ENCODE measurements around the gene GRID1. TPM values are rescaled to one million over a fixed set of nuclear protein-coding genes. Genes with fewer than 3 reads are reported as not detected.

Gene GRID1
- total and polyA plus RNA-seq, 9 of the 15 experiments (the other 6 are each of a cell fraction or from before 2014, with no cell fraction given): 0.01 to 7.2 (median 1.2) TPM

DNA sequence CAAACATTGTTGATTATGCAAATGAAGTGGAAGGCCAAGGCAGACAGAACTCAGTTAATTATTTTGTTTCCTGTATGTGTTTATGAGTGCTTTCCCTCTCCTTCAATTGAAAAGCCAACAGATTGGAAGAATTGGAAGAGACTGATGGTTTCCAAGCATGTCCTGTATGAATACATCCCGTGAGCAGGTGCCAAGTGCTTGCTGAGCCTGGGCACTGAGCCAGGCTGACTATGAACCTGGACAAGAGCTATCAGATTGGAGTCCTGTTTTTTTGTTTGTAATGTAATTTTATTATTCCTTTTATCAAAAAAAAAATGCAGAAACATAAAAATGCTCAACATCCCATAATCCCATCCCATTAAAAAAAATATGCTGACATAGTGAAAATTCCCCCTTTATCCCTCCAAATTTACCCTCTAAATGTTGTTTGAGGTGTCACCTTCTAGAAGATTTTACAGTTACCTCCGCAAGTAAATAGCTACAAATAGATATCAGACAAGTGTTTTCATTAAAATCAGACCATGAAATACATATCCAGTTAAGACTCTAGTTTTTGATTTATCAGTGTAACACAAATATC lies 449.5 kb downstream of the GRID1 start:
- Histone ChIP-seq H3K79me2 (ENCODE audit: control insufficient read depth, insufficient read depth, low read length) (no peaks in the 10 kb centered on the region), H3K27ac (ENCODE audit: extremely low read depth, low read depth, low read length) (no peak overlapping the region), H4K20me1 (replicated peaks; ENCODE audit: control insufficient read depth, insufficient read depth, low read length) (no peaks in the 10 kb centered on the region; the same call in 1 of the 2 replicates), H2AFZ (ENCODE audit: low read depth, low read length) (no peak overlapping the region), H3K4me2 (ENCODE audit: insufficient read depth, low read length) (no peak overlapping the region), H3K4me1 (replicated peaks in 1 of 2; ENCODE audit: control insufficient read depth in 2 of 2, insufficient read depth in 2 of 2, low read length in 2 of 2) (no peaks in the 10 kb centered on the region), H3K27me3 (ENCODE audit: control insufficient read depth in 2 of 2, insufficient read depth in 2 of 2, low read length in 2 of 2) (peaks cover 0 to 3% of the 10 kb centered on the region in 2 experiments; a peak in 2 of 5 replicates), H3K9me3 (replicated peaks; ENCODE audit: control insufficient read depth, insufficient read depth, low read depth, low read length) (no peaks in the 10 kb centered on the region), H3K9me1 (ENCODE audit: control insufficient read depth, insufficient read depth, low read length) (no peaks in the 10 kb centered on the region), H3K4me3 (no peak overlapping the region), H3K36me3 (ENCODE audit: control insufficient read depth, insufficient read depth, low read length) (no peaks in the 10 kb centered on the region), H3K9ac (ENCODE audit: insufficient read depth in 1 of 2, low read depth in 2 of 2, low read length in 2 of 2) (no peak overlapping the region)
- no TSS peak for BruUV-seq (replicated peaks)
- ChIA-PET CTCF (ENCODE audit: low intra/inter-chr PET ratio) (no interaction called here), POLR2A (interaction anchor here (0.6 kb wide), 1 partner anchor 116 kb away, joined by 3 read pairs; no protein-coding TSS in a partner anchor)
- TF ChIP-seq MAFG (tag; conservative IDR thresholded peaks at IDR 0.05) (peak; percentile 84), MAFK (IDR thresholded peaks at IDR 0.05; ENCODE audit: low read length) (peak; percentile 91), C11orf30 (IDR thresholded peaks at IDR 0.05; ENCODE audit: low read depth) (peak; percentile 72), MAFF (IDR thresholded peaks at IDR 0.05; ENCODE audit: low read length) (peak; percentile 92), ZNF143 (CRISPR knock-in tag; IDR thresholded peaks at IDR 0.05) (no peak), ZNF316 (IDR thresholded peaks at IDR 0.05) (peak; percentile 91)
- intact Hi-C loops (cut with micrococcal nuclease): no loop called here
- FAIRE-seq (no peak), DNase-seq (ENCODE audit: extremely low read depth in 1 of 4, low spot score in 3 of 4) (no peak), ATAC-seq (no peak)
- in situ Hi-C loops (cut with MboI): no loop called here
- WGBS (ENCODE audit: insufficient coverage, low coverage, missing lambda C conversion rate): 0% methylated on average over 2 of the region's 2 CpGs

DNA sequence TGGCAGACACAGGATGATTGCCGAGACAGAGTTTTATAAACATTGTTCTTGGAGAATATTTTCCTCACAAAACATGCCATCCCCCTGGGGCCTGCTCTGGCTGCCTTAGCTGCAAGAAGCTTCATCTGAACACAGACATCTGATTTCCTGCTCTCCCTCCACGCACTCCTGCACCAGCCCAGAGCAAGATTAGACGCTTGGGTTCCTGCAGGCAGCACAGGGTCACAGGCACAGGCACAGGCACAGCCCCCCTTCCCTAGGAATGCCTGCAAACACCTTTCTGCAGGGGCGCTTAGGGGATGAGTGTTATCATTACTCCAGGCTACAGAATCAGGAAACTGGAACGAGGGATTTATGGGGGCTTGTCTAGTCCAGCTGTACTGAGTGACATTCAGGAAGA lies 450.3 kb downstream of the GRID1 start:
- peaks cover 0 to 3% of the 10 kb centered on the region in 2 experiments; a peak in 2 of 5 replicates for H3K27me3 ChIP-seq (ENCODE audit: control insufficient read depth in 2 of 2, insufficient read depth in 2 of 2, low read length in 2 of 2)
- H3K4me2 ChIP-seq (ENCODE audit: insufficient read depth, low read length): no peak overlapping the region
- intact Hi-C loops (cut with micrococcal nuclease): no loop called here
- no TSS peak for BruUV-seq (replicated peaks)
- in situ Hi-C loops (cut with MboI): no loop called here
- H3K9me3 ChIP-seq (replicated peaks; ENCODE audit: control insufficient read depth, insufficient read depth, low read depth, low read length): no peaks in the 10 kb centered on the region
- no peaks in the 10 kb centered on the region for H3K79me2 ChIP-seq (ENCODE audit: control insufficient read depth, insufficient read depth, low read length)
- H3K4me3 ChIP-seq: no peak overlapping the region
- POLR2A ChIA-PET: no interaction called here
- no peak overlapping the region for H2AFZ ChIP-seq (ENCODE audit: low read depth, low read length)
- 1% methylated on average over 5 of the region's 5 CpGs for WGBS (ENCODE audit: insufficient coverage, low coverage, missing lambda C conversion rate)
- no peak overlapping the region for H3K27ac ChIP-seq (ENCODE audit: extremely low read depth, low read depth, low read length)
- H4K20me1 ChIP-seq (replicated peaks; ENCODE audit: control insufficient read depth, insufficient read depth, low read length): no peaks in the 10 kb centered on the region; the same call in 1 of the 2 replicates
- H3K36me3 ChIP-seq (ENCODE audit: control insufficient read depth, insufficient read depth, low read length): no peaks in the 10 kb centered on the region
- CTCF ChIA-PET (ENCODE audit: low intra/inter-chr PET ratio): no interaction called here
- FAIRE-seq: no peak
- no peaks in the 10 kb centered on the region for H3K9me1 ChIP-seq (ENCODE audit: control insufficient read depth, insufficient read depth, low read length)
- no peak for DNase-seq (ENCODE audit: extremely low read depth in 1 of 4, low spot score in 3 of 4)
- no peak for ATAC-seq
- no peak overlapping the region for H3K9ac ChIP-seq (ENCODE audit: insufficient read depth in 1 of 2, low read depth in 2 of 2, low read length in 2 of 2)
- H3K4me1 ChIP-seq (replicated peaks in 1 of 2; ENCODE audit: control insufficient read depth in 2 of 2, insufficient read depth in 2 of 2, low read length in 2 of 2): no peaks in the 10 kb centered on the region
- TF ChIP-seq ZNF75A (CRISPR knock-in tag; IDR thresholded peaks at IDR 0.05) (no peak), NFXL1 (CRISPR knock-in tag; IDR thresholded peaks at IDR 0.05) (no peak), ZNF561 (CRISPR knock-in tag; conservative IDR thresholded peaks at IDR 0.05) (no peak), ZNF431 (CRISPR knock-in tag; IDR thresholded peaks at IDR 0.05) (no peak), NR2C1 (IDR thresholded peaks at IDR 0.05) (no peak), NR2C1 (tag; IDR thresholded peaks at IDR 0.05) (no peak)
